GM19397 (cell line): ENCODE results near the gene ST6GALNAC2.

Source experiments
- ATAC-seq: cut with Tn5 transposase; IDR thresholded peaks from one replicate; pipeline ENCODE4 v1.9.1; 2021; ENCODE audit warnings: mild to moderate bottlenecking, moderate library complexity; ENCODE audit not compliant: unreplicated experiment

ST6GALNAC2 gene

GRCh38 chr17:76601065-76601464, 15.4 kb upstream of the ST6GALNAC2 start:
- no peak for ATAC-seq

GRCh38 chr17:76599694-76600460, 14.2 kb upstream of the ST6GALNAC2 start:
- ATAC-seq: no peak

GRCh38 chr17:76598004-76598439, 12.4 kb upstream of the ST6GALNAC2 start:
- no peak for ATAC-seq

GRCh38 chr17:76597156-76598003, 11.7 kb upstream of the ST6GALNAC2 start:
- ATAC-seq: no peak

GRCh38 chr17:76594690-76595089, 9.0 kb upstream of the ST6GALNAC2 start:
- ATAC-seq: no peak

GRCh38 chr17:76593959-76594358, 8.3 kb upstream of the ST6GALNAC2 start:
- no peak for ATAC-seq

- ATAC-seq: no peak
Observed at GRCh38 chr17:76593384-76593826, 7.7 kb upstream of the ST6GALNAC2 start.

- ATAC-seq: no peak
Observed at GRCh38 chr17:76588182-76588581, 2.5 kb upstream of the ST6GALNAC2 start.

- no peak for ATAC-seq
Observed at GRCh38 chr17:76586741-76587487, 1.3 kb upstream of the ST6GALNAC2 start.

- ATAC-seq: no peak
Observed at GRCh38 chr17:76585033-76585648, 519 bp downstream of the ST6GALNAC2 start.

GRCh38 chr17:76584427-76585032, 1.1 kb downstream of the ST6GALNAC2 start:
- ATAC-seq: no peak

GRCh38 chr17:76582660-76583059, 3.0 kb downstream of the ST6GALNAC2 start:
- ATAC-seq: no peak

GRCh38 chr17:76581515-76581914, 4.1 kb downstream of the ST6GALNAC2 start:
- no peak for ATAC-seq

GRCh38 chr17:76579281-76579680, 6.4 kb downstream of the ST6GALNAC2 start:
- no peak for ATAC-seq

GRCh38 chr17:76578376-76578775, 7.3 kb downstream of the ST6GALNAC2 start:
- no peak for ATAC-seq

- no peak for ATAC-seq
Observed at GRCh38 chr17:76577876-76578275, 7.8 kb downstream of the ST6GALNAC2 start.

- no peak for ATAC-seq
Observed at GRCh38 chr17:76576189-76576588, 9.5 kb downstream of the ST6GALNAC2 start.

- ATAC-seq: no peak
Observed at GRCh38 chr17:76575570-76575969, 10.1 kb downstream of the ST6GALNAC2 start.

GRCh38 chr17:76574166-76574565, 11.5 kb downstream of the ST6GALNAC2 start:
- ATAC-seq: no peak

- no peak for ATAC-seq
Observed at GRCh38 chr17:76573096-76573495, 12.6 kb downstream of the ST6GALNAC2 start.
